ENCODE data around the gene CAMKK1.
A peak's percentile ranks its signal among the peaks of the same experiment; 100 is the strongest.

CAMKK1 gene

DNA sequence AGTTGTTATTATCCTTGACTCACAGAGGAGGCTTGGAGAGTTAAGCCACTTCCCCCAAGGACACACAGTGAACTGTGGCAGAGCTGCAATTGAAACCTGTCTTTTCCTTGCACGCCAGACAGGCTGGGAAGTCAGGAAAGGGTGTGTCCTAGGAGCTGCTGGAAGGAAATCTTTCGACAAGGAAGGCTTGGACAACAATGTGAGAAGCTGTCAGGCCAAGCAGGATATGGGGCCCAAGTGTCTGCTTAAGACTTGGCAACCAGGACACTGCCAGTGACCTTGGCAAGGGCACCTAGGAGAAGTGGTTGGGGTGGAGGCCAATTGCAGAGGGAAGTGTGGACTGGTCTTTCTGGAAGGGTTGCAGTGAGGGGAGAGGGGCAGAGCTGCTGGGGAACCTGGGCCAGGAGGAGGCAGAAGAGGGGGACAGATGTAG is 2.1 kb upstream of the CAMKK1 start:
- ATAC-seq (ENCODE audit: low read depth) (peak; percentile 16; the same call in 2 of the 3 replicates), DNase-seq (ENCODE audit: low spot score) (no peak)
- TF ChIP-seq, protein P1, sequence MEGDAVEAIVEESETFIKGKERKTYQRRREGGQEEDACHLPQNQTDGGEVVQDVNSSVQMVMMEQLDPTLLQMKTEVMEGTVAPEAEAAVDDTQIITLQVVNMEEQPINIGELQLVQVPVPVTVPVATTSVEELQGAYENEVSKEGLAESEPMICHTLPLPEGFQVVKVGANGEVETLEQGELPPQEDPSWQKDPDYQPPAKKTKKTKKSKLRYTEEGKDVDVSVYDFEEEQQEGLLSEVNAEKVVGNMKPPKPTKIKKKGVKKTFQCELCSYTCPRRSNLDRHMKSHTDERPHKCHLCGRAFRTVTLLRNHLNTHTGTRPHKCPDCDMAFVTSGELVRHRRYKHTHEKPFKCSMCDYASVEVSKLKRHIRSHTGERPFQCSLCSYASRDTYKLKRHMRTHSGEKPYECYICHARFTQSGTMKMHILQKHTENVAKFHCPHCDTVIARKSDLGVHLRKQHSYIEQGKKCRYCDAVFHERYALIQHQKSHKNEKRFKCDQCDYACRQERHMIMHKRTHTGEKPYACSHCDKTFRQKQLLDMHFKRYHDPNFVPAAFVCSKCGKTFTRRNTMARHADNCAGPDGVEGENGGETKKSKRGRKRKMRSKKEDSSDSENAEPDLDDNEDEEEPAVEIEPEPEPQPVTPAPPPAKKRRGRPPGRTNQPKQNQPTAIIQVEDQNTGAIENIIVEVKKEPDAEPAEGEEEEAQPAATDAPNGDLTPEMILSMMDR (IDR thresholded peaks at IDR 0.05; ENCODE audit: poor library complexity, severe bottlenecking), result no peak
- H3K9me3 ChIP-seq (ENCODE audit: severe bottlenecking), result no peaks in the 10 kb centered on the region
- H3K27me3 ChIP-seq (ENCODE audit: insufficient read depth, poor library complexity, severe bottlenecking), result no peaks in the 10 kb centered on the region
- H3K4me3 ChIP-seq (ENCODE audit: severe bottlenecking), result no peak overlapping the region
- peaks cover 18% of the 10 kb centered on the region for H3K4me1 ChIP-seq (ENCODE audit: insufficient read depth, poor library complexity, severe bottlenecking)
- peak overlapping the region; percentile 37 for H3K27ac ChIP-seq (ENCODE audit: poor library complexity, severe bottlenecking)
- no peaks in the 10 kb centered on the region for H3K36me3 ChIP-seq (ENCODE audit: low read depth)

DNA sequence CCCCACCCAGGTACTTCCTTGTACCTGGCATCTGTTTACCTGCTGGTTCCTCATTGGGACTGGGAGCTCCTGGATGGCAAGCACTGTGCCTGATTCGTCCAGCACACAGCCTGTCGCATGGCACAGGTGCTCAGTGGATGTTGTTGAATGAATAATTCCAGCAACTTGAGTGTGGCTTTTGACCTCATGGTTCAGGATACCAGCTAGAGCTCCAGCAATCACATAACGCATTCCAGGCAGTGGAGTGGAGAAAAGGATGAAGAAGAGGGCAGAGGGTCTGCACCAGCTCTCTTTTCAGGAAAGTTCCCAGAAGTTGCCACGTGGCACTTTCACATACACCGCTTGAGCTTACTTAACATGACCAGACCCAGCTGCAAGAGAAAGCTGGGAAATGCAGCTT is 1.3 kb upstream of the CAMKK1 start:
- no peak for ATAC-seq (ENCODE audit: low read depth)
- H3K27ac ChIP-seq (ENCODE audit: poor library complexity, severe bottlenecking), result peak overlapping the region; percentile 37
- TF ChIP-seq, protein P1 (IDR thresholded peaks at IDR 0.05; ENCODE audit: poor library complexity, severe bottlenecking), result no peak

DNA sequence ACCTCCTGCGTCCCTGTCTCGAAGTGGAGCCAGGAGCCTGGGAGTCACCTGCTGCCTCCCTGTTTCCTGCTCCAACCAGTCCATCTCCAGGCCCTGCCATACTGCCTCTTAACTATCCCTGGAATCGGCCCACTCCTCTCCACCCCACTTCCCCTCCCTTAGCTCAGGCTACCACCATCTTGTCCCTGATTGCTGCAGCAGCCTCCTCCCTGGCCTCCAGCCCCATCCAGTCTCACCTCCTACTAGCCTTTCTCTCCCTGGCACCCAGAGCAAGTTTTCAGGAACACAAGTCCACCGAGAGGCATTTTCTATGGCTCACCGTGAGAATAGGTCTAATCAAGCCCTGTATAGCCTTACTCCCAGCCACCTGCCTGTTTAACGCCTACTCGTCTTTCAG is 865 bp upstream of the CAMKK1 start:
- peak overlapping the region; percentile 78 for H3K27ac ChIP-seq (ENCODE audit: poor library complexity, severe bottlenecking)
- TF ChIP-seq, protein P1 (IDR thresholded peaks at IDR 0.05; ENCODE audit: poor library complexity, severe bottlenecking), result no peak
- DNase-seq (ENCODE audit: low spot score) (no peak), ATAC-seq (ENCODE audit: low read depth) (no peak)
- H3K4me3 ChIP-seq (ENCODE audit: severe bottlenecking), result no peak overlapping the region
- no peaks in the 10 kb centered on the region for H3K36me3 ChIP-seq (ENCODE audit: low read depth)
- H3K9me3 ChIP-seq (ENCODE audit: severe bottlenecking), result no peaks in the 10 kb centered on the region
- no peaks in the 10 kb centered on the region for H3K27me3 ChIP-seq (ENCODE audit: insufficient read depth, poor library complexity, severe bottlenecking)
- peaks cover 30% of the 10 kb centered on the region for H3K4me1 ChIP-seq (ENCODE audit: insufficient read depth, poor library complexity, severe bottlenecking)

More for the DNA sequence above, 1.3 kb upstream of the CAMKK1 start:
- no peaks in the 10 kb centered on the region for H3K36me3 ChIP-seq (ENCODE audit: low read depth)
- DNase-seq (ENCODE audit: low spot score), result no peak
- no peaks in the 10 kb centered on the region for H3K9me3 ChIP-seq (ENCODE audit: severe bottlenecking)
- peaks cover 25% of the 10 kb centered on the region for H3K4me1 ChIP-seq (ENCODE audit: insufficient read depth, poor library complexity, severe bottlenecking)
- no peaks in the 10 kb centered on the region for H3K27me3 ChIP-seq (ENCODE audit: insufficient read depth, poor library complexity, severe bottlenecking)
- no peak overlapping the region for H3K4me3 ChIP-seq (ENCODE audit: severe bottlenecking)

DNA sequence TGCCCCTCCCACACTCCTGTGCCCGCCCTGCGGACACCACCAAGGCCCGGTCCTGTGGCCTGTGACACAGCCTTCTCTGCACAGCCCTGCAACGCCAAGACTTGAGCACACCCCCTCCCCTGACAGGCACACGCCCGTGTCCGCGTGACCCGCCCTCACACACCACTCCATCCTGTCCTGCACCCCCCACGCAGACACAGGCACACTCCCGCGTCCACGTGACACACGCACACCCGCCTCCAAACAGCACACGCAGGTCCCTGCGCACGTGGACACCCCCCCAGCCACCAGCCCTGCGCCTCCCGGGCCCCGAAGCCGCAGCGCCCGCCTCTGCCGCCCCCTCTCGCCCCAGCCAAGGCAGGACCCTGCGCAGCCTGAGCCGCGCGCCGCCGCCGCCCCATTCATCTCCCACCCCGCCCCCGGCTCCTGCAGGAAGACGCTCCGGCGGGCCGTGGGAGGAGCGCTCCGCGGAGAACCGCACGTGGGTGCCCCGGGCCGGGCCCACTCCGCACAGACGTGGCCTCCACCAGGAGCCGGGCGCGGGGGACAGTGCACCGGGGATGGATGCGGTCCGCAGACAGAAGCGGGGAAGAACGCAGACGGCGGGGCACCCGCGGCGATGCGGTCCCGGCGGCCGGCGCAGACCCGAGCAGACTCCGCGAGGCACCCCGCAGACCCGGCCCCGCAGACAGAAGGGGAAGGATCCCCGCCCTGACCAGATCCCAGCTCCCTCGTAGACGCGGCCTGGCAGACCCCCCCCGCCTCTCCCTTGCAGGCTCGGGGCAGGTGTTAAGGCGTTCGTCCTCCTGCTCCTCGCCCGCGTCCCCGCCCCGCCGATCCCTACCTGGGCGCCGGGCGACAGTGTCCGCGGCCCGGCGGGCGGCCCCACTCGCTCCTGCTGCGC is 506 bp downstream of the CAMKK1 start:
- Histone ChIP-seq H3K9me3 (ENCODE audit: severe bottlenecking) (no peaks in the 10 kb centered on the region), H3K27ac (ENCODE audit: poor library complexity, severe bottlenecking) (peak overlapping the region; percentile 78), H3K4me3 (ENCODE audit: severe bottlenecking) (peak overlapping the region; percentile 69), H3K36me3 (ENCODE audit: low read depth) (no peaks in the 10 kb centered on the region), H3K4me1 (ENCODE audit: insufficient read depth, poor library complexity, severe bottlenecking) (peaks cover 40% of the 10 kb centered on the region), H3K27me3 (ENCODE audit: insufficient read depth, poor library complexity, severe bottlenecking) (no peaks in the 10 kb centered on the region)
- DNase-seq (ENCODE audit: low spot score) (peak; percentile 78), ATAC-seq (ENCODE audit: low read depth) (peak; percentile 7; the same call in 2 of the 3 replicates)
- TF ChIP-seq, protein P1 (IDR thresholded peaks at IDR 0.05; ENCODE audit: poor library complexity, severe bottlenecking), result no peak

Measured in RWPE2 (cell line).